HG02678 (cell line): ENCODE data around the gene DUOX1.

Experiments used
- ATAC-seq: cut with Tn5 transposase; IDR thresholded peaks from one replicate; pipeline ENCODE4 v1.9.1; 2021; ENCODE audit warnings: mild to moderate bottlenecking, moderate library complexity; ENCODE audit not compliant: unreplicated experiment

The DUOX1 gene

DNA sequence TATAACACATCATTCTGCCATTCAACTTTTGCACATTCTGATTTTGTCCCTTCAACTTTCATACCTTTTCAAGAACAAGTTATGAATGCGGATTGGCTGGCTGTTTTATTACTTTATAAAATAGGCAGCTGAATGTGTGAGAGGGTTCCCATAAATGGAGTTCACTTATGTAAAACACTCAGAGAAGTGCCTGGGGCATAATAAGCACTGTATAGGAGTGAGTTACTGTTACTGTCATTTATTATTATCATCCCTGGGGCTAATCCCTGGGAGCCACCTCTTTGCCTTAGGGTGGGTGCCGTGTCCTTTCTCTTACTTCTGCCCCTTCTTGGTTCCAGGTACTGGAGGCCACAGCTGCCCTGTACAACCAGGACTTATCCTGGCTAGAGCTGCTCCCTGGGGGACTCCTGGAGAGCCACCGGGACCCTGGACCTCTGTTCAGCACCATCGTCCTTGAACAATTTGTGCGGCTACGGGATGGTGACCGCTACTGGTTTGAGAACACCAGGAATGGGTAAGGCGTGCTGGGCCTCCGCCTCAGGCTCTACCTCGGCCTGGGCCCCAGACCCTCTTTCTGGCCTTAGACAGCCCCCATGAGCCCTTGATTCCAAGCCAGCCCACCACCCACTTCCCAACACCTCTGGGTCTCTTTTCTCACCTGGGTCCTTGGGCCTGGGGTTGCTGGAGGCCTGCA is 10.9 kb downstream of the DUOX1 start:
- no peak for ATAC-seq

DNA sequence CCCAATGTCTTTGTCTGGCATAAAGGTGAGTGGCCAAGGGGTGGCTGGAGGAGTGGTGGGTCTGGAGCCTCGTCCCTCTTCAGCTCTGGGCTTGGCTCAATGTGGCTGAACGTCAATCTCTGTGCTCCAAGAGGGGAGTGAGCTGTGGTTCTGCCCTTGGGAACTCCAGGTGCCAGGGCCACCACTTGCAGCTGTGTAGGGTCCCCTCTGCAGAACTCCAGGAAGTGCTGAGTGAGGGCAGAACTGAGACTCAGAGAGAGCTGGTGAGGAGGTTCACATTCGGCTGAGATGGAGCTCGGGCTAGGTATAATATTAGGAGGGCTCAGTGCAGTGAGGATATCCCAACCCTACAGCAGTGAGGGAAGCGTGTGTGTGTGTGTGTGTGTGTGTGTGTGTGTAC is 11.6 kb downstream of the DUOX1 start:
- ATAC-seq, result no peak

DNA sequence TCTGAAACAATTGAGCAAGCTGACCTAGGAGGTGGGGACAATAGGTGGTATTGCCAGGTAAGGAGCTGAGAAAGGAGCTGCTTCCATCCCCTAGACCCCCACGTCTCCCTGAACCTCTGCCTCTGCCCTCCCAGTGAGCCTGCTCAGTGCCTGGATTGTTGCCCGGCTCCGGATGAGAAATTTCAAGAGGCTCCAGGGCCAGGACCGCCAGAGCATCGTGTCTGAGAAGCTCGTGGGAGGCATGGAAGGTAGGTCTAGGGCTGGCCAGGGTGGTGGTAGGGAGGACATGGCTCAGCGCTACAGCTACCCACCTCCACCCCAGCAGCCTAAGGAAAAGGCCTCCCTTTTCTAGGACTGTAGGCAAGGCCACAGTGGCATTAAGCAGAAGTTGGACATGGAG is 13.3 kb downstream of the DUOX1 start:
- no peak for ATAC-seq

DNA sequence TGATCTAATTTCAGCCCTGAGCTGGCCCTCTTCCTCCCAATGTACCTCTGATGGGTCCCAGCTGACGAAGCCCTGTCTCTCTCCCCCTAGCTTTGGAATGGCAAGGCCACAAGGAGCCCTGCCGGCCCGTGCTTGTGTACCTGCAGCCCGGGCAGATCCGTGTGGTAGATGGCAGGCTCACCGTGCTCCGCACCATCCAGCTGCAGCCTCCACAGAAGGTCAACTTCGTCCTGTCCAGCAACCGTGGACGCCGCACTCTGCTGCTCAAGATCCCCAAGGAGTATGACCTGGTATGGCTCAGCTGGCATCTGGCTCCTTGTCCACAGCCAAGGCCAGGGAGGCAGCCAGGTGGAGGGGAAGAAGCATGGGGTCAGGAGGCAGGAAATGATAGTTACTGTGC is 14.2 kb downstream of the DUOX1 start:
- ATAC-seq, result no peak

DNA sequence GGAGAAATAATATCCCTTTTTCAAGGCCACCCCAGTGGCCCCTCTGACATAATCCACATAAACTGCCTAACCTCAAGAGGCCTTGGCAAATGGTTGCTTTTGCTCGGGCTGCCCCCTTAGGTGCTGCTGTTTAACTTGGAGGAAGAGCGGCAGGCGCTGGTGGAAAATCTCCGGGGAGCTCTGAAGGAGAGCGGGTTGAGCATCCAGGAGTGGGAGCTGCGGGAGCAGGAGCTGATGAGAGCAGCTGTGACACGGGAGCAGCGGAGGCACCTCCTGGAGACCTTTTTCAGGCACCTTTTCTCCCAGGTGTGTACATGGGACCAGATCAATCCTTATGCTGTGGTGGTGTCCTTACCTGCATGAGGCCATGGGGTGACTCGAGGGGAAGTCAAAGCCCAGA is 15.0 kb downstream of the DUOX1 start:
- ATAC-seq, result no peak

DNA sequence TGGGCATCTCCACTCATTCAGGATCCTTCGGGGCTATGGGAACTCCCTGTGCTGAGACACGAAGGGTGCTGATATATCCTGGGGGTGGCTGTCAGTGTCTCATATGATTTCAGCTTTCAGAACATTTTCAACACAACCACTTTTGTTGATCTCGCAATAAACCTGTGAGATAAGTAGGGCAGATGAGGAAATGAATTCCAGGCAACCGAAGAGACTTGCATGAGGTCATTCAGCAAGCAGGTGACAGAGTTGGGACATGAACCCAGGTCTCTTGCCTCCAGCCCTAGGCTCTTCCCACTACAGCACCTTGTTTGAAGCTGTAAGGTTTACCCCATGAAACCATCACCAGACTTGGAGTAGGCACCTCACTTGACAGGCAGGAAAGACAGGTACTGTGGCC is 16.6 kb downstream of the DUOX1 start:
- ATAC-seq, result no peak

DNA sequence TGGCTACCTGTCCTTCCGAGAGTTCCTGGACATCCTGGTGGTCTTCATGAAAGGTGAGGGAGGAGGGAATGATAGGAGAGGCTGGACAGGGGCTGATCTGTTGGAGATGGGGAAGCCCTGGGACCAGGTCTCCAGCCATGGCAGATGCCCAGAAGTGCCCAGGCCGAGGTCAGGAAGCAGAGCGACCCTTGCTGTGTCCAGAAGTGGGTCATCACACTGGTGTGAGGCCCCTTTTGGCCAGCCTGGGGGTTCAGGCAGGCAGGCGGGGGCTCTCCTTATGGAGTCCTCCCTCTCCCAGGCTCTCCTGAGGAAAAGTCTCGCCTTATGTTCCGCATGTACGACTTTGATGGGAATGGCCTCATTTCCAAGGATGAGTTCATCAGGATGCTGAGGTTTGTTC is 17.8 kb downstream of the DUOX1 start:
- no peak for ATAC-seq

DNA sequence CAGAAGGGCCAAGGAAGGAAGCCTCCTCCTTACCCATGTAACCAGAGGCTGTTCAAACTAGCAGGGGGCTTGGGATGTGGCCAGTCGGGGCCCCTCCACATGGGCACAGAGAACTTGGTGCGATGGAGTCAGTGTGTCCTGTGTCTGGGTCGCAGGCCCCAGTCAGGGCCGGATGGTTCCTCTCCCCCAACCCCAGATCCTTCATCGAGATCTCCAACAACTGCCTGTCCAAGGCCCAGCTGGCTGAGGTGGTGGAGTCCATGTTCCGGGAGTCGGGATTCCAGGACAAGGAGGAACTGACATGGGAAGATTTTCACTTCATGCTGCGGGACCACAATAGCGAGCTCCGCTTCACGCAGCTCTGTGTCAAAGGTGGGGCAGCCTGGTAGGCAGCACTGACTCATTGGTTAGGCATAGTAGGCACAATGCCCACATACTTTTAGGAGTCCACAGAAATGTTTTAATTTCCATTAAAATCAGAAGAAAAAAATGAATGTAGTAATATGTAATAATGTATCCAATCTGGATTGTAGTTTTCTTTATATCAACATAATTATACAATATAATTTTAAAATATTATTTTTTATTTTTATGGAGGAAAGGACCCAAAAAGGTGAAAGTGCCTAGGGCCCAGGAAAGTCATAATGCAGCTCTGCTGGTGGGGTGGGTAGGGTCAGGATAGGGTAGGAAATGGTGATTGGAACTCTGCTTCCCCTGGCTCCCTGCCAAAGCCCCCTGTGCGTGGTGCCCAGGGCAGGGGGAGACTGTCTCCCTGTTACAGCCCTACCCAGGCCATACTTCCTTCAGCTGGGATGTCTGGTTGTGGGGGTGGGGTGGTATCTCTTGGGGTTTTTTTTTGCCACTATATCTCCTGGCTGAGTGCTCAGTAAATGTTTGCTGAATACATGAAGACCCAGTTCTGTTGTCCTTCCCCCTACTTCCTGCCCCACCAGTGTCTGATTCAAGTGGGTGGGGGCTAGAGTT is 18.6 kb downstream of the DUOX1 start:
- ATAC-seq, result no peak

DNA sequence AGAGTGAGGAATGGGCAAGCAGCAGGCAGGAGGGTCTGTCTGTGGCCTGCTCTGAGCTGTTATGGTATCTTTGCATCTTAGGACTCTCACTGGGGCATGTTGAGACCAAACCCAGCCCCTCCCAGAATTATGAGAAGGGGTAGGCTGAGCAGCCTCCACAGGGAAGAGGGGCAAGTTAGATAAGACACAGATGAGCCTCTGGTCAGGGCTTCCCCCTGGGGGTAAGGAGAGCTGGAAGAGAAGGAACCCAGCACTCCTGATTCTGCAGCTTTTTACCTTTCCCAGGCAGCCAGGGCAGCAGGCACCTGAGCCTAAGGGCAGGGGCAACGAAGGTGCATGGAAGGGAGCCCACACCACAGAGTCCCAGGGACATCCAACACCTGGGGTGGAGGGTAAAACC is 19.3 kb downstream of the DUOX1 start:
- ATAC-seq, result no peak

DNA sequence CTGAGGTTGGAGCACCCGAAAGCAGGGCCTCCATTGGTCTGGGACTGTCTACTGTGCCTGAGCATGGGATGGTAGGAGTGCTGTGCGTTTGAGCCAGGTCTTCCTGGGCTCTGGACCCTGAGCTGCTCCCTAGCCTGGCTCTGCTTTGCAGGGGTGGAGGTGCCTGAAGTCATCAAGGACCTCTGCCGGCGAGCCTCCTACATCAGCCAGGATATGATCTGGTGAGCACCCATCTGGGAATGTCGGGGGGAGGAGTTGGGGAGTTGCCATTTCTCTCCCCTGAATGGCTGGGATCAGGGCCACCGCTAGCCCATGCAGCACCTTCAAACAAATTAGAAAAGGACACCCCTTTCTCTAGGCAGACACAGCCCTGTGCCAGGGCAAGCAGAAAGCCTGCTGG is 20.7 kb downstream of the DUOX1 start:
- no peak for ATAC-seq

DNA sequence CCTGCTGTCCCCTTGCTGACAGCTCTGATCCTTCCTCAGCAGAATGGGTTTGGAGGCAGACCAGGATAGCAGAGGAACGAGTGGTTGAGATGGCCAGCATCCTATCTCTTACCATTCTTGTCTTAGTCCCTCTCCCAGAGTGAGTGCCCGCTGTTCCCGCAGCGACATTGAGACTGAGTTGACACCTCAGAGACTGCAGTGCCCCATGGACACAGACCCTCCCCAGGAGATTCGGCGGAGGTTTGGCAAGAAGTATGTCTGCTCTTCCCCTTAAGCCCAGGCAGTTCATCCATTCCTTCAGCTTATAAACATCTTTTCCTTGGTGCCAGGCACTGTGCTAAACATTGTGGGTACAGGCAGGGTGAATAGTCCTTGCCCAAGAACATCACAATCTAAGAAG is 21.2 kb downstream of the DUOX1 start:
- ATAC-seq, result no peak

DNA sequence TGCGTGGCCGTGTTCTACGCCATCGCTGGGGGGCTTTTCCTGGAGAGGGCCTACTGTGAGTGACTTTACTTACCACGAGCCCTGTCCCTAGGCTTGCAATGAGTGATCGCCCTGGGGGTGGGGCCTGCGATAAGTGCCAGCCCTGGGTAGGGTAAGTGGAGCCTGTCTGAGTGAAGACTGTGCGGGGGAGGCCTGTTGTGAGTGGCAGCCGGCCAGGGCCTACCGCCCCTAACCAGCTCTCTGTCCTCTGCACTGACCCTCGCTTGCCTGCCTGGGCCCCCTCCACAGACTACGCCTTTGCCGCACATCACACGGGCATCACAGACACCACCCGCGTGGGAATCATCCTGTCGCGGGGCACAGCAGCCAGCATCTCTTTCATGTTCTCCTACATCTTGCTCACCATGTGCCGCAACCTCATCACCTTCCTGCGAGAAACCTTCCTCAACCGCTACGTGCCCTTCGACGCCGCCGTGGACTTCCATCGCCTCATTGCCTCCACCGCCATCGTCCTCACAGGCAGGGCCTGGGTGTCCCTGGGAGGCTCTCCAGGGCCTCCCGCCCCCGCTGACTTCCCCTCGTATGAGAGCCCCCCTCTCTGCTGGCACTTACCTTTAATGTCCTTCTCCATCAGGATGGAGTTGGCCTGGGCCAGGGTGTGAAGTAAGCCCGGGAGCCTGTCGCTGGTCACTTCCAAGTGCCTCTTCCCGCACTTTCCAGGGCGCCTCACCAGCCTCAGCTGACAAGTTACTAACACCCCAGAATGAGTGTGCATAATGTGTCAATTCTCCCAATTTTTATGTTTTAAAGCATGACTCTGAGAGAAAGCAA is 22.4 kb downstream of the DUOX1 start:
- no peak for ATAC-seq

DNA sequence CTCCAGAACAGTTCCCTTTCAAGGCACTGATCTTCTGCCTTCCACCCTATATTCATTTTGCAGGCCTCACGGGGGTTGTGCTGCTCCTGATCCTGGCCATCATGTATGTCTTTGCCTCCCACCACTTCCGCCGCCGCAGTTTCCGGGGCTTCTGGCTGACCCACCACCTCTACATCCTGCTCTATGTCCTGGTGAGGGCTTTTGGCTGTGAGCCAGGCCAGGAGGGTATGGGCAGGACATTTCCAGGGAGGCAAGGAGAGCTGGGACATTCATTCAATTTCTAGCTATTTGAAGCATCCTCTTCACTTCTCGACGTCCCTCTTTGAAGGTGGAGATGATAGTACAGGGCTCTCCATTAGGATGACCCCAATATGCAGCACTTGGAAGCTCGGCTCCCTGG is 25.9 kb downstream of the DUOX1 start:
- ATAC-seq, result no peak

DNA sequence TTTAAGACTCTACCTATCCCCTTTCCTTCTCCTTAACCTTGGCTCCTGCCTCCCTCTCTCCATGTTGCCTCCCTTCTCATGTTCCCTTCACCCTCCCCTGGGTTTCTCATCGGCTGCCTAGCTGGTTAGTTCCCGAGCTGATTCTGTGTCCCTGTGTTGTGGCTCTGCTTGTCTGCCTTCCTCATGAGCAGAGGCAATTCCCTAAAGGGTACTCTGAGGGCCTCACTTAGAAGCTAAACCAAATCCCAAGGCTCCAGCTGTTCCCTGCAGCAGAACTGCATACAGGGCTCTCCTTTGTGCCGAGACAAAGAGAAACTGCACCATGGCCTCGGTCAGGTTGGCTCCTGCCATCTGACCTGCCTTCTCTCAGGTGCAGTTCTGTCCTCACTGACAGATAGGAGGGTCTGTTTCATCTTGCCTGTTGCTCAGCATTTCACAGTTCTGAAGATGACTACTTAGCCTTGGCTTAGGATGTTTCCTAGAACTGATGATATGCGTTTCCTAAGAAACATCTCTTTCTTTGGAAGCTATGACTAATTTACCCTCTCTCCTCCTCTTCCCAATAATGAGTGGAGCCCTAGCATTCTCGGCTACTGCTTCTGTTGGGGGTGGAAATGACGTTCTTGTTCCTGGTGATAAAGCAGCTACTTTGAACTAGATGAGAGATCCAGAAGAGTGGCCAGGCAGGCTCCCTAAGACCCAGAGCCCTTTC is 27.1 kb downstream of the DUOX1 start:
- no peak for ATAC-seq

DNA sequence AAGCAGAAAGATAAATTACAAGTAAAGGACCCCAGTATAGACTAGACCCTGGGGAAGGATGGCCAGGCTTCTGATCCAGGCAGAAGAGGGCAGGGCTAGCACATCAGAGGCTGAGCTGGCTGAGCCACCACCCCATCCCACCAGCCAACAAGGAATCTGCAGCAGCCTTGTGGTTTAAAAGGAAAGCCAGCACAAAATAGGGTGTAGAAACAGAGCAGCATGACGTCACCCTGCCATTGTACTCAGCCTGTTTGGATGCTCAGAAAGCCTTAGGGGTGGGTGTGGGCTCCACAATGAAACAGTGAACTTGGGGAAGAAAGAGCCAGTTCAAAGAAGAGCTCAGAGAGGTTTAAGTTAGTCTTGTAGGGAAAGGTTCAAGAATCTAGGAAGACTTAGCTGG is 28.2 kb downstream of the DUOX1 start:
- ATAC-seq, result no peak

DNA sequence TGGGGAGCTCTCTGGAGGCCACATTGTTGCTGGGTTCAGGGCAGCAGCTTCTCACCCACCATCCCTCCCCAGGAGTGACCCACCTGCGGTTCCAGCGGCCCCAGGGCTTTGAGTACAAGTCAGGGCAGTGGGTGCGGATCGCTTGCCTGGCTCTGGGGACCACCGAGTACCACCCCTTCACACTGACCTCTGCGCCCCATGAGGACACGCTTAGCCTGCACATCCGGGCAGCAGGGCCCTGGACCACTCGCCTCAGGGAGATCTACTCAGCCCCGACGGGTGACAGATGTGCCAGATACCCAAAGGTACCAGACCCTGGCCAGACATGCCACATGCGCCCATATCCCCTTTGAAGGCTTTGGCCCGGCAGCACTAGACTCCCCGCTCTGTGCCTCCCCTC is 31.9 kb downstream of the DUOX1 start:
- no peak for ATAC-seq

DNA sequence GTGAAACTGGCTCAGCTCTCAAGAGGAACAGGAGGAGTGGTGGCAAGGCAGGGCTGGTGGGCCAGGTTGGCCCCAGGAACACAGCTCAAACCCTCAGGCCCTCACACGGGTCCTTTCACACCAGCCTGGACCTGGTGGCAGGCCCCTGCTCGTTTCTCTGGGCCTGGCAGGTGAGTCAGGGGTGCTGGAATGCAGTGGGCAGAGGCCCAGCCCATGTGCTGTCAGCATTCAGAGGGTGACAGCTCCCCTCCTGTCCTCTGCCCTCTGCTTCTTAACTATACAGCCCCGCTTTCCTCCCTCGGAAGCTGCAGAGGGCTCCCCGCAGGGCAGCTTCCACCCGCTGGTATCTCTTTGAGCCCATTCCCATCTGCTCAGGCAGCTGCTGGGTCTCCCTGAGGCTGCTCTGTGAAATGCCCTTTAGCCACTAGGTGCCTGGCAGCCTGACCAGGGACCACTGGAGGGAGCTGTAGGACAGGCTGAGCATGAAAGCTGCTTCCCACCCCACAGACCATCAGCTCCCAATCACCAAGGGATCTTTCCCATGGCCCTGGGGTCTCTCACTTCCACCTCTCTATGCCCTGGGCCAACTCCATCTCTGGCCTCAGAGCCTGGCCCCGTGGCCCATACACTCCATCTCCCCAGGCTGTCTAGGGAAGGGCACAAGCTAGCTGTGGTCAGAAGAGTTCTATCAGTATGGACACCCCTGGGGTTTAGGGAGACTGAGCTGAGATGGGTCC is 33.1 kb downstream of the DUOX1 start:
- peak; percentile 40 for ATAC-seq

DNA sequence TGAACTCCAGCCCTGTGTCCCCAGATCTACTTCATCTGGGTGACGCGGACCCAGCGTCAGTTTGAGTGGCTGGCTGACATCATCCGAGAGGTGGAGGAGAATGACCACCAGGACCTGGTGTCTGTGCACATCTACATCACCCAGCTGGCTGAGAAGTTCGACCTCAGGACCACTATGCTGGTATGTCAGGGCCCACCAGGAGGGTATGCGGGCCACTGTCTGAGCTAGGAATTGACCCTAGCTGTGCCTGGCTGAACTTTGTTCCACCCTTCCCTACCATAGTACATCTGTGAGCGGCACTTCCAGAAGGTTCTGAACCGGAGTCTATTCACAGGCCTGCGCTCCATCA is 33.7 kb downstream of the DUOX1 start:
- ATAC-seq, result no peak

DNA sequence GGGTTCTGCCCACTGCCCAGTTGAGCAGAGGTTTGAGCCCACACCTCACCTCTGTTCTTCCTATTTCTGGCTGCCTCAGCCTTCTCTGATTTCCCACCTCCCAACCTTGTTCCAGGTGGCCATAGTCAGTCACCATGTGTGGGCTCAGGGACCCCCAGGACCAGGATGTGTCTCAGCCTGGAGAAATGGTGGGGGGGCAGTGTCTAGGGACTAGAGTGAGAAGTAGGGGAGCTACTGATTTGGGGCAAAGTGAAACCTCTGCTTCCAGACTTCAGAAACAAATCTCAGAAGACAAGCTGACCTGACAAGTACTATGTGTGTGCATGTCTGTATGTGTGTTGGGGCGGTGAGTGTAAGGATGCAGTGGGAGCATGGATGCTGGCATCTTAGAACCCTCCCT is 35.1 kb downstream of the DUOX1 start:
- no peak for ATAC-seq

DNA sequence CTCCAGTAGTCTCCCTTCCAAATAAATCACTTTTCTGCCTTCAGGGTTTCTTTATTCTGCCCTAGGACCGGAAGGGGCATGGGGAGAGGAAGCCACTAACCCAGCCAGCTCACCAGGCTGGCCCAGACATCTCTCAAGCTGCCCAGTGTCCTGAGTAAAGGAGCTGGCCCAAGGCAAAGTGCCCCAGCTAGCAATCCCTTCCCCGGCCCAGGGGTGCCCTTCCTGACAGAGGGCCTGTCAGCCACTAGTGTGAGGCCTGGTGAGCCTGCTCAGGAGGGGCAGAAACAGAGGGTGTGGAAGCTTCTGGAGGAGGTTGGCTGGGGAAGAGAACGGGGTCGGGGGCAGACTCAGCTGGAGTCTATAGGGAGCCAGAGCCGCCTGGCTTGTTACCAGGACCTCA is 35.7 kb downstream of the DUOX1 start:
- no peak for ATAC-seq
